Activated naive CD8-positive, alpha-beta T cell treated with anti-CD3 and anti-CD28 coated beads, Interleukin-2, amount 10 ng/mL, durations not matched to agents 7 days and 5 days (primary cell): Measurements from ENCODE around the gene SOX30. TPM values are rescaled to one million over a fixed set of nuclear protein-coding genes. Genes with fewer than 3 reads are reported as not detected.

ENCODE experiments used
- ATAC-seq: fragments of 150-1000 bp; cut with Tn5 transposase; one replicate; pipeline ENCODE4 v1.10.0; 2021; ENCODE audit warnings: low read depth, moderate library complexity
- POLR2A ChIA-PET: fragments of 350-600 bp; sonication (Branson Sonifier 250); formaldehyde crosslinking; loops from one replicate; lab custom pipeline; 2021; ENCODE audit warnings: antibody characterized with exemption; lab: Charles Lee
- DNase-seq: peaks from one replicate; pipeline ENCODE4 v3.0.0; 2021
- H3K27ac Mint-ChIP-seq: one replicate; pipeline ENCODE4 v1.8.0; 2022; ENCODE audit warnings: mild to moderate bottlenecking, mixed read lengths
- H3K27me3 Mint-ChIP-seq: one replicate; pipeline ENCODE4 v1.8.0; 2022; ENCODE audit warnings: mild to moderate bottlenecking, moderate library complexity, mixed read lengths
- H3K36me3 Mint-ChIP-seq: one replicate; pipeline ENCODE4 v1.8.0; 2021; ENCODE audit warnings: mild to moderate bottlenecking, mixed read lengths
- H3K4me1 Mint-ChIP-seq: one replicate; pipeline ENCODE4 v1.8.0; 2021; ENCODE audit warnings: mixed read lengths
- H3K4me3 Mint-ChIP-seq: one replicate; pipeline ENCODE4 v1.8.0; 2022; ENCODE audit warnings: mild to moderate bottlenecking, moderate library complexity, mixed read lengths
- H3K9me3 Mint-ChIP-seq: one replicate; pipeline ENCODE4 v1.8.0; 2021; ENCODE audit warnings: mixed read lengths
- total RNA-seq, 2 experiments: library from RNA; stranded (reverse); gene quantifications; one replicate each; pipeline ENCODE4 v1.2.3, GENCODE V29; 2021

The SOX30 gene
- total RNA-seq, 2 experiments from 2014 or later: 0.09 TPM; not detected in 1

- ATAC-seq: no peak
- Mint-ChIP-seq H3K36me3 (peaks cover 25% of the 10 kb centered on the region), H3K9me3 (peaks cover 8% of the 10 kb centered on the region), H3K27ac (no peak overlapping the region), H3K4me1 (peaks cover 66% of the 10 kb centered on the region), H3K27me3 (peaks cover 4% of the 10 kb centered on the region), H3K4me3 (peak overlapping the region; percentile 46)
- POLR2A ChIA-PET: interaction anchor here (1.4 to 1.5 kb wide), 2 partner anchors 14 to 24 kb away, joined by 3 read pairs; no protein-coding TSS in a partner anchor
- no peak for DNase-seq
These were observed 57.4 kb downstream of the SOX30 start for GRCh38 chr5:157594675-157595459.

- Mint-ChIP-seq H3K4me1 (peaks cover 64% of the 10 kb centered on the region), H3K27me3 (peaks cover 4% of the 10 kb centered on the region), H3K36me3 (peaks cover 24% of the 10 kb centered on the region), H3K27ac (no peak overlapping the region), H3K4me3 (no peak overlapping the region), H3K9me3 (peaks cover 10% of the 10 kb centered on the region)
- POLR2A ChIA-PET: interaction anchor here (1.4 to 1.5 kb wide), 2 partner anchors 13 to 23 kb away, joined by 3 read pairs; no protein-coding TSS in a partner anchor
- ATAC-seq: no peak
- no peak for DNase-seq
These were observed 58.0 kb downstream of the SOX30 start for GRCh38 chr5:157594257-157594656.

- ATAC-seq (no peak), DNase-seq (no peak)
- Mint-ChIP-seq H3K4me3 (no peak overlapping the region), H3K36me3 (peaks cover 14% of the 10 kb centered on the region), H3K4me1 (peaks cover 55% of the 10 kb centered on the region), H3K27me3 (peaks cover 4% of the 10 kb centered on the region), H3K9me3 (peaks cover 8% of the 10 kb centered on the region), H3K27ac (peak overlapping the region; percentile 44)
- POLR2A ChIA-PET: no interaction called here
These were observed 59.0 kb downstream of the SOX30 start for GRCh38 chr5:157593052-157593757.

GRCh38 chr5:157592594-157592993, 59.6 kb downstream of the SOX30 start:
- H3K36me3 Mint-ChIP-seq: peaks cover 10% of the 10 kb centered on the region
- POLR2A ChIA-PET: no interaction called here
- DNase-seq (no peak), ATAC-seq (no peak)
- H3K4me1 Mint-ChIP-seq: peaks cover 52% of the 10 kb centered on the region
- H3K27me3 Mint-ChIP-seq: peaks cover 4% of the 10 kb centered on the region
- H3K9me3 Mint-ChIP-seq: peaks cover 8% of the 10 kb centered on the region
- no peak overlapping the region for H3K27ac Mint-ChIP-seq
- H3K4me3 Mint-ChIP-seq: no peak overlapping the region

- DNase-seq (no peak), ATAC-seq (no peak)
- POLR2A ChIA-PET: no interaction called here
- no peak overlapping the region for H3K27ac Mint-ChIP-seq
- H3K36me3 Mint-ChIP-seq: peaks cover 11% of the 10 kb centered on the region
- peaks cover 32% of the 10 kb centered on the region for H3K4me1 Mint-ChIP-seq
- peaks cover 4% of the 10 kb centered on the region for H3K27me3 Mint-ChIP-seq
- no peak overlapping the region for H3K4me3 Mint-ChIP-seq
- H3K9me3 Mint-ChIP-seq: peaks cover 8% of the 10 kb centered on the region
These were observed 61.8 kb downstream of the SOX30 start for GRCh38 chr5:157590478-157590877.

GRCh38 chr5:157584628-157585027, 67.6 kb downstream of the SOX30 start:
- H3K9me3 Mint-ChIP-seq: peaks cover 3% of the 10 kb centered on the region
- no peak for ATAC-seq
- no peak overlapping the region for H3K27ac Mint-ChIP-seq
- POLR2A ChIA-PET: no interaction called here
- no peak for DNase-seq
- no peaks in the 10 kb centered on the region for H3K27me3 Mint-ChIP-seq
- H3K4me3 Mint-ChIP-seq: no peak overlapping the region
- H3K36me3 Mint-ChIP-seq: peaks cover 7% of the 10 kb centered on the region
- H3K4me1 Mint-ChIP-seq: peaks cover 9% of the 10 kb centered on the region

GRCh38 chr5:157582731-157583620, 69.3 kb downstream of the SOX30 start:
- no peak overlapping the region for H3K27ac Mint-ChIP-seq
- H3K4me3 Mint-ChIP-seq: peak overlapping the region; percentile 23
- H3K27me3 Mint-ChIP-seq: no peaks in the 10 kb centered on the region
- DNase-seq (no peak), ATAC-seq (peak; percentile 49)
- peaks cover 6% of the 10 kb centered on the region for H3K9me3 Mint-ChIP-seq
- H3K36me3 Mint-ChIP-seq: peaks cover 7% of the 10 kb centered on the region
- H3K4me1 Mint-ChIP-seq: peaks cover 17% of the 10 kb centered on the region
- POLR2A ChIA-PET: interaction anchor here (1.4 kb wide), 1 partner anchor 13 kb away, joined by 4 read pairs; no protein-coding TSS in a partner anchor

GRCh38 chr5:157581901-157582300, 70.3 kb downstream of the SOX30 start:
- ATAC-seq: peak; percentile 29
- H3K9me3 Mint-ChIP-seq: peaks cover 6% of the 10 kb centered on the region
- POLR2A ChIA-PET: interaction anchor here (0.8 kb wide), 1 partner anchor 11 kb away, joined by 3 read pairs; no protein-coding TSS in a partner anchor
- H3K27me3 Mint-ChIP-seq: no peaks in the 10 kb centered on the region
- no peak overlapping the region for H3K4me3 Mint-ChIP-seq
- peaks cover 17% of the 10 kb centered on the region for H3K4me1 Mint-ChIP-seq
- peaks cover 4% of the 10 kb centered on the region for H3K36me3 Mint-ChIP-seq
- no peak for DNase-seq
- H3K27ac Mint-ChIP-seq: peak overlapping the region; percentile 6

GRCh38 chr5:157578079-157578780, 74.0 kb downstream of the SOX30 start:
- Mint-ChIP-seq H3K4me1 (peaks cover 28% of the 10 kb centered on the region), H3K4me3 (no peak overlapping the region), H3K27me3 (peaks cover 13% of the 10 kb centered on the region), H3K9me3 (peaks cover 3% of the 10 kb centered on the region), H3K36me3 (peaks cover 5% of the 10 kb centered on the region), H3K27ac (no peak overlapping the region)
- no peak for ATAC-seq
- no peak for DNase-seq
- POLR2A ChIA-PET: no interaction called here

GRCh38 chr5:157576678-157577077, 75.6 kb downstream of the SOX30 start:
- H3K27ac Mint-ChIP-seq: no peak overlapping the region
- peaks cover 13% of the 10 kb centered on the region for H3K27me3 Mint-ChIP-seq
- H3K36me3 Mint-ChIP-seq: peaks cover 5% of the 10 kb centered on the region
- POLR2A ChIA-PET: no interaction called here
- DNase-seq: no peak
- peaks cover 28% of the 10 kb centered on the region for H3K4me1 Mint-ChIP-seq
- H3K4me3 Mint-ChIP-seq: no peak overlapping the region
- ATAC-seq: no peak
- H3K9me3 Mint-ChIP-seq: peaks cover 3% of the 10 kb centered on the region
